ENCODE results near the gene HMGB2.

The HMGB2 gene

DNA sequence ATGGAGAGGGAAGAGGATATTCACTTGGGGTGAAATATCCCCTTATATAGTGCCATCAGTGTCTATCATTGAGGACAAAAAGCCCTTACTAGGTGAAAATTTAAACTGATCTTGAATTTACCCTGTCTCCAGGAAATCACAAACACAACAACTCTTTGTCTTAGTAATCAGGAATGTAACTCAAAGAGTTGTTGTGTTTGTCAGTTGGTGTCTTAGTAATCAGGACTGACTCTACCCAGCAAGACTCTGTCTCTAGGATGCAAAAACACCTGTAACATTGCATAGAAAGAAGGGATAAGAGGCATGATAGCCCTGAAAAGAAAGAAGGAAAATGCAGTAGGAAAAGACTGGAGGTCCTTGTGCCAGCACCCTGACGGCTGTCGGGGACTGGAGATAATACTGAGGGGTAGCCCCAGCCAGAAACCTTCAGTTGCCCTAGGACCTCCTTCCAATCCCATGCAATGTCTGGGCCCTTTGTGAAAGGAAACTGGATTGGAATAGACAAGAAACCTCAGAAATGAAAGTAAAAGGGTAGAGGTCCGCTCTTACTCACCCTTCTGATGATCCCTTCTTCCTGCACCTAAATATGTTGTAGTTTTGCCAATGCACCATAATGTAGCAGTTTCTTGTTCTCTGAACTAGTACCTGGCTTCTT lies 45.3 kb downstream of the HMGB2 start:
- DNase-seq (ENCODE audit: low spot score): peak; percentile 16

DNA sequence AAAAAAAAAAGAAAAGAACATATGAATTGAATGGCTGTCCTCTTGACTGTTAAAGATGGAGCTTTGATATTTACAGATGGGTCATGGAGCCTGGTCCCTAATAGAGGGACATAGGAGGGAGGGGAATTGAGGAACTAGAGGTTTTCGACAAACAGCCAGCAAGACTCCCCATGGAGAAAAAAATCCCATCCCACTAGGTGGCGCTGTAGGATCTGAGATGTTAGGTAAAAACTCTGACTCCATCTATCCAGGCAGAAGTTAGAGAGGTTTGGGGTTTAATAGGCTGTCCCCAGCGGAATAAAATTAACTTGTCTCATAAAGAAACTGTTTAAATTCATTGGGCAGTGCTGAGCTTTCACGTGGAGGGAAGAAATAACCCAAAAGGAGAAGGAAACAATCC lies 45.9 kb downstream of the HMGB2 start:
- DNase-seq (ENCODE audit: low spot score): peak; percentile 69

DNA sequence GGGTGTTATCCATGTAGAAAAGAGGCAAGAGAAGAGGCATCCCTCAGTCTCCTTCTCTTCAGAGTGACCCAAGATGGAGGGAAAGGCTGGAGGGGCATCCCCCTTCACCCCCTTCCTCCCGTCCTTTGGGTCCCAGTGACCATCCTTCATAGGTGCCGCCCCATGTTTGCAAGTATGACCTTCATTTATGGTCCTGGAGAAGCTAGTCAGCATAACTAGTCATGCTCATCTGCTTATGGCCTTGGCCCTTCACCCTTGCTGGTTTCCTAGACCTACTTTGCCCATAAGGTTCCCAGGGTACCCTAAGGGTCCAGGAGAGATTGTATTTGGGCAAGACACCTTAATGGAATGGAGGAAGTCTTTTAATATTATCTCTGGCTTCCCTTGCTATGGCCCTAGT lies 46.7 kb downstream of the HMGB2 start:
- no peak for DNase-seq (ENCODE audit: low spot score)

DNA sequence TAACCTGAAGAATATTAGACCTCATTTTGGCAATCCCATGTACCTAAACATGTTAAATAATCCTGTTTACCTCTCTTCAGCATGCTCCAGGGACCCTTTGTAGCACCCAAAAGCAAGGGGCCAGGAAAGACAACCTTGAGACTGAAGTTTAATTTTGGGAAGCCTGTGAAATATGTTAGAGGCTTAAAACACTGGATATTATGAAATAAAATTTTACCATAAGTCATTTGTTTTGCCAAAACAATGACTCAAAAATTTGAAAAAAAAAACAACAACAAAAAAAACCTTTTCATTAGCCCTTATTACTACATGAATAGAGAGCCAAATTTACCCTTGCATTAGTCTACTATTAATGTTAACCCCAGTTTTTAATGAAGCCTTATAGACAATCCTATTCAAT lies 49.7 kb downstream of the HMGB2 start:
- no peak for DNase-seq (ENCODE audit: low spot score)

DNA sequence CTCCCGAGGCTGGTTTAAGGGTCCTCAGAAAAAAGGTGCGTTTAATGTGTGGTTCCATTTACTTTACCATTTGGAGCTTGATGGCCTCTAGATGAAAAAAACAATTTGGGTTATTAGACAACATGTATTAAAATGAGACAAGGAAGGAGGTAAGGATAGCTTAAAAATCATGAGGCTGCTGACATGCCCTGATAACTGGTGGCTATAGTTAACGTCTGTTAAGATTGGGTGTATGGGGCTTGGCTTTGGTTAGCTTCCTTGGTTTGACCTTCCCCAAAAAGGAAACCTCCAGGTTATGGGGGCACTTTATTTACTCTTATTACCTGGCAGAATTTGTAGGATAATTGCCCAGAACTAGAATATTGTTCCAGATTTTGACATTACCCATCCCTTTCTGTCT lies 51.5 kb downstream of the HMGB2 start:
- DNase-seq (ENCODE audit: low spot score): no peak

DNA sequence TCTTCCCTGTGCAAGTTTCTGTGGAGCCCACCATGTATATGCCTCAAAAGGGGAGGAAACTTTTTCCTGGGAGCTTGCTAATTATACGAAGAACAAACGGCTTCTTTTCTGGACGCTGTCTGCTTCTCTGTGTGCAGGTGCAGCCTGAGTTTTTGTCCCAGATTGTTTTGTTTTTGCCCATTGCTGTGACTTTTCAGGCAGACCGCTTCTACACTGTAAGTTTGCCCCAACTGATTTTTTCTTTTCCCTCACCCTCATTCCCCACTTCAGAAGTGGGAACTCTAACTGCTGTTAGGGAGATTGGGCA lies 51.9 kb downstream of the HMGB2 start:
- DNase-seq (ENCODE audit: low spot score): no peak

DNA sequence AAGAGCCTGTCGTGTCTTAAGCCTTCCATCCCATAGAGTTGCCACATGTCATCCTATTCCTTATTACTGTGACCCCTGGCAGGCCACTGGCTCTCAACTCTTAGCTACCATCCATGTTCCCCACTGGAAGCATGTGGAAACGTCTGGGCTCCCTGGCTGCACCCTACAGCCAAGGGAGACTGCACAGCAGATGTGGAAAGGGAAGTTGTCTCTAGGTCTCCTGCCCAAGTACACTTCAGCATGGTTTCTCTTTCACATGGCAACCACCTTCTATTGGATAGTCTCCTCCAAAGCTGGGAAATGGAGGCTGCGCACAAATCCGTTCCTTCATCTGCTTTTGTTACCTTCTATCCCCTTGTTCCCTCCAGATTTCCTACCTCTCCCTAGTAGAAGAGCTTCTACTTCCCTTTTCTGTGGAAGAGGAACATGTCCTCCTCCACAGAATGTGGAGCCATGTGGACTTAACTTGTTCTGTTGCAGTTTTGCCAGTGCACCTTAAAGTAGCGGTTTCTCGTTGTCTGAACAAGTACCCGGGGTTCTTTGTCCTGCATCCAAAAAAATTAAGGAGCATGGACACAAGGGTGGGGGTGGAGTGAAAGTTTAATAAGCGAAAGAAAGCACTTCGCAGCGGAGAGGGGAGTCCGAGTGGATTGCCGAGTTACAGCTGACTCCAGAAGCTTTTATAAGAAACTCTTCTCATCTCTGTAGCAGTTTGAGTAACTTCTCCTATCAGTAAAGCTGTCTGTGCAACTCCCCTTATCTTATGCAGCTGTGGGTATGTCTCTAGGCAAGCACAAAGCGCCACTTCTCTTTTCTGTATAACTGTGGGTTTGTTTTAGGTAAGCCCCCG lies 52.5 kb downstream of the HMGB2 start:
- DNase-seq (ENCODE audit: low spot score): no peak

All from activated CD4-positive, alpha-beta T cell treated with anti-CD3 and anti-CD28 coated beads, Interleukin-2, Interleukin-4, amounts not matched to agents 100 ng/mL and 50 ng/mL, durations not matched to agents 16 hours and 8 hours (primary cell).